CD14-positive monocyte (primary cell): ENCODE results near the gene CTXN3. TPM values are rescaled to one million over a fixed set of nuclear protein-coding genes. Genes with fewer than 3 reads are reported as not detected.

Experiments
- DNase-seq, 3 donors: peaks; one replicate each; pipeline ENCODE4 v3.0.0-alpha.2; 2011 to 2022
- H2AFZ ChIP-seq: 2 replicates; pipeline ENCODE4 v1.6.0; 2012; ENCODE audit warnings: mild to moderate bottlenecking, low read depth, low read length, inconsistent platforms; ENCODE audit not compliant: insufficient read depth, poor library complexity, severe bottlenecking
- H3K27ac ChIP-seq, 2 donors: 1 replicate in 1 of 2; 2 replicates in 1 of 2; pipeline ENCODE4 v1.5.1; 2012 to 2013; ENCODE audit warnings: low read length in 2 of 2, control low read depth in 1 of 2, inconsistent platforms in 1 of 2, low read depth in 1 of 2, mild to moderate bottlenecking in 1 of 2
- H3K27me3 ChIP-seq, 2 donors: one replicate each; pipeline versions ENCODE4 v1.6.0 to v1.6.1; 2011 to 2013; ENCODE audit warnings: low read length in 2 of 2; ENCODE audit not compliant: control insufficient read depth in 2 of 2, insufficient read depth in 2 of 2
- H3K36me3 ChIP-seq, 2 donors: replicated peaks in 1 of 2; 1 replicate in 1 of 2; 2 replicates in 1 of 2; pipeline versions ENCODE4 v1.5.1 to v1.6.1; 2012 to 2013; ENCODE audit warnings: low read length in 2 of 2, control low read depth in 1 of 2, inconsistent platforms in 1 of 2, mild to moderate bottlenecking in 1 of 2; ENCODE audit not compliant: insufficient read depth in 2 of 2, control insufficient read depth in 1 of 2
- H3K4me1 ChIP-seq, 2 donors: 1 replicate in 1 of 2; 2 replicates in 1 of 2; pipeline versions ENCODE4 v1.5.1 to v1.6.1; 2012 to 2013; ENCODE audit warnings: low read length in 2 of 2, control low read depth in 1 of 2, inconsistent platforms in 1 of 2, mild to moderate bottlenecking in 1 of 2, moderate library complexity in 1 of 2; ENCODE audit not compliant: insufficient read depth in 2 of 2, control insufficient read depth in 1 of 2
- H3K4me2 ChIP-seq: replicated peaks from 2 replicates; pipeline ENCODE3; 2012; ENCODE audit warnings: low read length, moderate library complexity, mild to moderate bottlenecking; ENCODE audit not compliant: poor library complexity, severe bottlenecking; ENCODE audit errors: extremely low read depth
- H3K4me3 ChIP-seq, 3 experiments: fragments of 200-600 bp in 1 of 3; sonication (generic) in 1 of 3; replicated peaks in 1 of 3; 1 replicate in 2 of 3; 2 replicates in 1 of 3; pipeline ENCODE4 v1.5.1; 2011 to 2013; ENCODE audit warnings: low read length in 3 of 3, mild to moderate bottlenecking in 3 of 3, control low read depth in 2 of 3, low read depth in 2 of 3, inconsistent platforms in 1 of 3, moderate library complexity in 1 of 3
- H3K79me2 ChIP-seq: 2 replicates; pipeline ENCODE4 v1.6.0; 2012; ENCODE audit warnings: mild to moderate bottlenecking, control low read depth, inconsistent platforms, low read length, moderate library complexity; ENCODE audit not compliant: insufficient read depth
- H3K9ac ChIP-seq: 2 replicates; pipeline ENCODE4 v1.6.0; 2017; ENCODE audit warnings: low read length, mild to moderate bottlenecking; ENCODE audit not compliant: insufficient read depth, poor library complexity, severe bottlenecking
- H3K9me3 ChIP-seq, 2 donors: replicated peaks in 1 of 2; 1 replicate in 1 of 2; 2 replicates in 1 of 2; pipeline versions ENCODE4 v1.5.1 to v1.6.1; 2012 to 2013; ENCODE audit warnings: low read length in 2 of 2, control low read depth in 1 of 2; ENCODE audit not compliant: control insufficient read depth in 1 of 2, insufficient read depth in 1 of 2
- H4K20me1 ChIP-seq: 2 replicates; pipeline ENCODE4 v1.6.0; 2012; ENCODE audit warnings: mild to moderate bottlenecking, low read length, control low read depth, moderate library complexity; ENCODE audit not compliant: insufficient read depth
- H3K27ac Mint-ChIP-seq, 7 donors: one replicate each; pipeline ENCODE4 v1.8.0; 2020; ENCODE audit warnings: mild to moderate bottlenecking in 7 of 7, mixed read lengths in 7 of 7, moderate library complexity in 6 of 7, inconsistent platforms in 2 of 7
- H3K27me3 Mint-ChIP-seq, 3 donors: one replicate each; pipeline ENCODE4 v1.8.0; 2021 to 2022; ENCODE audit warnings: low read depth in 3 of 3, mild to moderate bottlenecking in 3 of 3, mixed read lengths in 3 of 3, moderate library complexity in 3 of 3, inconsistent platforms in 1 of 3
- H3K36me3 Mint-ChIP-seq, 2 donors: one replicate each; pipeline ENCODE4 v1.8.0; 2020; ENCODE audit warnings: mixed read lengths in 2 of 2, inconsistent platforms in 1 of 2, mild to moderate bottlenecking in 1 of 2
- H3K4me1 Mint-ChIP-seq: one replicate; pipeline ENCODE4 v1.8.0; 2020; ENCODE audit warnings: mild to moderate bottlenecking, mixed read lengths
- H3K4me3 Mint-ChIP-seq, 2 donors: one replicate each; pipeline ENCODE4 v1.8.0; 2020; ENCODE audit warnings: mild to moderate bottlenecking in 2 of 2, mixed read lengths in 2 of 2, moderate library complexity in 1 of 2
- H3K9me3 Mint-ChIP-seq, 7 donors: one replicate each; pipeline ENCODE4 v1.8.0; 2020 to 2022; ENCODE audit warnings: mixed read lengths in 7 of 7, mild to moderate bottlenecking in 6 of 7, moderate library complexity in 6 of 7, inconsistent platforms in 2 of 7
- WGBS: methylation state at CpG from one replicate; pipeline ENCODE4 v1.1.5; 2013; ENCODE audit warnings: missing lambda C conversion rate; ENCODE audit not compliant: insufficient coverage; 5-methylcytosine and 5-hydroxymethylcytosine counted together
- intact Hi-C, 2 donors: fragments of 100-400 bp; cut with micrococcal nuclease; formaldehyde crosslinking; loops; one replicate each; pipeline versions ENCODE4 v1.15.0 to v1.15.1; 2023
- polyA plus RNA-seq, 3 donors: library from polyadenylated mRNA; depleted of rRNA in 1 of 3; unstranded in 2 of 3; stranded (reverse) in 1 of 3; fragments of 300-500 nt in 2 of 3; fragments of >200 nt in 1 of 3; fragmentation: Illumina TruSeq in 2 of 3; gene quantifications; 1 replicate in 2 of 3; 2 replicates in 1 of 3; pipeline ENCODE4 v1.2.3, GENCODE V29; 2012 to 2021
- TF ChIP-seq, protein P1 (sequence below): fragments of 200-600 bp; IDR thresholded peaks from one replicate; pipeline ENCODE4 v1.8.0; 2022; ENCODE audit warnings: antibody characterized with exemption, mild to moderate bottlenecking

The CTXN3 gene
- polyA plus RNA-seq, 3 donors = not detected

DNA sequence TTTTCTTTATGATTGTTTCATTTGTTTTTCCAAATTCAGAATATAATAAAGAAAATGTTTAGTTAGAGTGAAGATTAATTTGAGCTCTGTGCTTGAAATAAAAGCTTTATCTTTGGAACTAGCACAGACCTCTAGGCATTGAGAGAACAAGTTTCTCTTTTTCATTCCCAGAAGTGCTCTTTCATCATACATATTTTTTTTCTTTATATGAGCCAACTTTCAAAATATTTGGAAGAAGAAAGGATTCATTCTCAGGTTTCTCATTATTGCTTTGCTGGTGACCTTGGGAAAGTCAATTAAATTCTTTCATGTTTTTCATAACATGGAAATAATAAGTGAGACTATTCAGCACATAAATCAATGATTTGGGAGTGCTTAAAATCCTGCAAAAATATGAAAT, 16.8 kb downstream of the CTXN3 start:
- H3K36me3 Mint-ChIP-seq = no peaks in the 10 kb centered on the region
- Histone ChIP-seq H3K27me3 (no peaks in the 10 kb centered on the region), H2AFZ (no peak overlapping the region), H3K36me3 (no peaks in the 10 kb centered on the region), H3K79me2 (no peaks in the 10 kb centered on the region), H3K4me3 (no peak overlapping the region), H3K27ac (no peak overlapping the region), H3K9ac (no peak overlapping the region), H3K4me2 (no peak overlapping the region), H3K9me3 (no peaks in the 10 kb centered on the region), H3K4me1 (no peaks in the 10 kb centered on the region), H4K20me1 (no peaks in the 10 kb centered on the region)
- peaks cover 0 to 2% (median 0%) of the 10 kb centered on the region in 3 donors for H3K27me3 Mint-ChIP-seq
- H3K27ac Mint-ChIP-seq = no peak overlapping the region
- TF ChIP-seq, protein P1, sequence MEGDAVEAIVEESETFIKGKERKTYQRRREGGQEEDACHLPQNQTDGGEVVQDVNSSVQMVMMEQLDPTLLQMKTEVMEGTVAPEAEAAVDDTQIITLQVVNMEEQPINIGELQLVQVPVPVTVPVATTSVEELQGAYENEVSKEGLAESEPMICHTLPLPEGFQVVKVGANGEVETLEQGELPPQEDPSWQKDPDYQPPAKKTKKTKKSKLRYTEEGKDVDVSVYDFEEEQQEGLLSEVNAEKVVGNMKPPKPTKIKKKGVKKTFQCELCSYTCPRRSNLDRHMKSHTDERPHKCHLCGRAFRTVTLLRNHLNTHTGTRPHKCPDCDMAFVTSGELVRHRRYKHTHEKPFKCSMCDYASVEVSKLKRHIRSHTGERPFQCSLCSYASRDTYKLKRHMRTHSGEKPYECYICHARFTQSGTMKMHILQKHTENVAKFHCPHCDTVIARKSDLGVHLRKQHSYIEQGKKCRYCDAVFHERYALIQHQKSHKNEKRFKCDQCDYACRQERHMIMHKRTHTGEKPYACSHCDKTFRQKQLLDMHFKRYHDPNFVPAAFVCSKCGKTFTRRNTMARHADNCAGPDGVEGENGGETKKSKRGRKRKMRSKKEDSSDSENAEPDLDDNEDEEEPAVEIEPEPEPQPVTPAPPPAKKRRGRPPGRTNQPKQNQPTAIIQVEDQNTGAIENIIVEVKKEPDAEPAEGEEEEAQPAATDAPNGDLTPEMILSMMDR = no peak
- intact Hi-C loops = no loop called here
- no peaks in the 10 kb centered on the region for H3K4me1 Mint-ChIP-seq
- H3K9me3 Mint-ChIP-seq = peaks cover 0 to 3% (median 0%) of the 10 kb centered on the region in 7 donors
- H3K4me3 Mint-ChIP-seq = no peak overlapping the region
- no peak for DNase-seq

DNA sequence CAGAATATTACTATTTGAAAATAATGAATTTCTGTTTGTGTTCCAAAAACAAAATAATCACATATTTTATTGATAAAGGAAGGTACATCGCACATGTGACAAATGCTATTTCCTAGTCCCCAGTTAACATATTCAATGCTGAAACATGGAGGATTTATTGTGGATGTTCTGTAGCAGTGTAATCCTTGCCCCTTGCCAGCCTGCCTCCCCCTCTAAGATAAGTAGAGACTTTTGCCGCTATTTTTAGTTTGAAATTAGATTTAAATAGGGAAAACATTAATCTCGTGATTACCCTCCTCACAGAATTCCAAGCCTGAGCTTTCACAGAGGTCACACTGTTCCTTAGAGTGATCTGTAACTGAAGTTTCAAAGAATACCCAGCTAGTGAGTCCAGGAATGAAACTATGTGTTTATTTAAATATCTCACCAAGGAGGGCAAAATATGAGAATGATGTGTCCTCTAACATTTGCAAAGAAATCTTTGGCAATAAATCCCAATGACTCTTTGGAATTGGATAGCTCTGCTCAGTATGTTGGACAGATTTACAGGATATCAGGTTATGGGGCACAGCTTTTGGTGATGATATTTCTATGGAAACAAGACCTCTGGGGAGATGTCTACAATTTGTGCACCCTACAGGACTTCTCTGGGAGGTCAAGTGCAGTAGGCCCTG, 17.3 kb downstream of the CTXN3 start:
- Histone ChIP-seq H3K27me3 (no peaks in the 10 kb centered on the region), H3K79me2 (no peaks in the 10 kb centered on the region), H3K4me1 (no peaks in the 10 kb centered on the region), H3K36me3 (no peaks in the 10 kb centered on the region), H3K4me3 (no peak overlapping the region), H2AFZ (no peak overlapping the region), H3K9me3 (no peaks in the 10 kb centered on the region), H3K4me2 (no peak overlapping the region), H3K27ac (no peak overlapping the region), H3K9ac (no peak overlapping the region), H4K20me1 (no peaks in the 10 kb centered on the region)
- TF ChIP-seq, protein P1 = no peak
- Mint-ChIP-seq H3K4me1 (no peaks in the 10 kb centered on the region), H3K27ac (no peak overlapping the region), H3K36me3 (no peaks in the 10 kb centered on the region), H3K4me3 (no peak overlapping the region), H3K27me3 (peaks cover 0 to 2% (median 0%) of the 10 kb centered on the region in 3 donors), H3K9me3 (peaks cover 0 to 3% (median 0%) of the 10 kb centered on the region in 7 donors)
- WGBS = no CpG with 5 or more reads among the region's 3 CpGs
- DNase-seq = no peak
- intact Hi-C loops = no loop called here
